GM12873 (cell line): Measurements from ENCODE around the gene CCDC86.

Experiments
- CTCF ChIP-seq: IDR thresholded peaks from 2 replicates; pipeline ENCODE4 v1.5.1; 2012; ENCODE audit warnings: low read depth, mild to moderate bottlenecking, moderate library complexity, low read length, control low read depth; ENCODE audit not compliant: insufficient read depth; ENCODE audit errors: missing control alignments

The CCDC86 gene

GRCh38 chr11:60862171-60862570 lies 20.3 kb downstream of the CCDC86 start:
- TF ChIP-seq CTCF = no peak

GRCh38 chr11:60863550-60864521 lies 21.9 kb downstream of the CCDC86 start:
- no peak for TF ChIP-seq CTCF

- no peak for TF ChIP-seq CTCF
These were observed 23.1 kb downstream of the CCDC86 start for GRCh38 chr11:60864856-60865513.

GRCh38 chr11:60866911-60867870 lies 25.3 kb downstream of the CCDC86 start, which contains the start of gene ZP1:
Gene ZP1, plus strand, starts transcription at chr11:60867542. Its CDS starts 20 bp downstream, at chr11:60867562.
- TF ChIP-seq CTCF = no peak

GRCh38 chr11:60867871-60868681 lies 26.2 kb downstream of the CCDC86 start:
- no peak for TF ChIP-seq CTCF

GRCh38 chr11:60868682-60869450 lies 27.0 kb downstream of the CCDC86 start:
- no peak for TF ChIP-seq CTCF
